Measurements from ENCODE around the gene PEPD.
"Not testable (repeated sequence)": the region's sequence is repeated elsewhere in the genome, so short reads cannot be mapped to it uniquely, and the experiment has no call there.

- not testable (repeated sequence) for TF ChIP-seq CTCF (IDR thresholded peaks at IDR 0.05; ENCODE audit: insufficient read depth, low read length); POLR2AphosphoS5 (IDR thresholded peaks at IDR 0.05; ENCODE audit: low read depth); REST (IDR thresholded peaks at IDR 0.05; ENCODE audit: insufficient replicate concordance, low read depth); GABPA (IDR thresholded peaks at IDR 0.05; ENCODE audit: low read depth); SPI1 (IDR thresholded peaks at IDR 0.05; ENCODE audit: borderline replicate concordance, low read depth)
These were observed 34.1 kb upstream of the PEPD start for GRCh38 chr19:33555726-33556125.

Data from HL-60 (cell line).